BE2C (cell line): ENCODE data around the gene NUP210L.

ENCODE experiments used
- DNase-seq: peaks from one replicate; pipeline ENCODE4 v3.0.0-alpha.2; 2020
- H3K27me3 ChIP-seq: fragments of 250-450 bp; sonication (Bioruptor Pico); 2 replicates; pipeline ENCODE4 v1.5.1; 2020; ENCODE audit warnings: mild to moderate bottlenecking
- H3K36me3 ChIP-seq: fragments of 250-450 bp; sonication (Bioruptor Pico); 2 replicates; pipeline ENCODE4 v1.5.1; 2020; ENCODE audit warnings: mild to moderate bottlenecking
- H3K4me1 ChIP-seq: fragments of 250-450 bp; sonication (Bioruptor Pico); 2 replicates; pipeline ENCODE4 v1.5.1; 2020
- H3K4me3 ChIP-seq: 2 replicates; pipeline ENCODE4 v1.5.1; 2011; ENCODE audit warnings: low read depth, low read length
- H3K9me3 ChIP-seq: fragments of 250-450 bp; sonication (Bioruptor Pico); 2 replicates; pipeline ENCODE4 v1.5.1; 2020
- TF ChIP-seq, protein P1 (sequence below): IDR thresholded peaks from 2 replicates; pipeline ENCODE4 v1.5.1; 2012; ENCODE audit warnings: mild to moderate bottlenecking, low read depth, low read length

Gene NUP210L

DNA sequence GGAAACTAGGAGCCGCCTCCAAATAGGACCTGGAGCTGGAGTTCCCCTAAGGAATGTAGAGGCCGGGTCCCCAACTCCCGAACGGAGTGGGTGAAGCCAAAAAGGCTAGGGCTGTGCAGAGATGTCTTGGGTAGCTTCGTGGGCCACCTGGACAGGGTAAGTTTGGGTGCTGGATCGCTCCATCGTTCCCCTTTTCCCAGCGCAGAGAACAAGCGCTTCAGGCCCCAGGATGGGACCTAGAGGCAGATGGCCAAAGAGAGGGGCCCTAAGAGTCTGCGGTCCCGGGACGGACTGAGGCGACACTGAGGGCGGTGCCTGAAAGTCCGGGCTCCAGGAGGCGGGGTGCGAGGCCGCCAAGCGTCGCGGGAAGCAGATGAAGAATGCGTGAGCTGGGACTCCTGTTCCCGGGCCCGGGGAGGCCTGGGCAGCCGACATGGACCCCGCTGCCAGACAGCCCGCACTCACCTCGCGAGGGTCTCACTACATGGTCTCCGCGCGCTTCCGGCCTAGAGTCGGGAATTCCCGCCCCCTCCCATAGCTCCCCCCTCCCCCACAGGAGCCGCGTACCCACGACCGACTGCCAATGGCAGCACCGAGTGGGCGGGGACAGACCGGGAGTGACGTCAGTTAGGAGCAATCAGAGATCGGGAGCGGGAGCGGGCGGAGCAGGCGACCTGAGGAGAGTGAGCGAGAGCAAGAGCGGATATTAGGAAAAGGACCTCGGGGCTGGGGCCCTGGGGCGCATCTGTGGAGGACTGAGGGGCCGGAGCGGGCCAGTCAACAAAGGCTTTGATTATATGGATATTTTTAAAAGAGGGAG lies 191.6 kb downstream of the NUP210L start, which contains the start of gene SLC39A1:
SLC39A1 (minus strand) TSS at position 508 of the 820 bp plus-strand sequence. CDS start 822 bp downstream, outside the sequence.
- TF ChIP-seq, protein P1, sequence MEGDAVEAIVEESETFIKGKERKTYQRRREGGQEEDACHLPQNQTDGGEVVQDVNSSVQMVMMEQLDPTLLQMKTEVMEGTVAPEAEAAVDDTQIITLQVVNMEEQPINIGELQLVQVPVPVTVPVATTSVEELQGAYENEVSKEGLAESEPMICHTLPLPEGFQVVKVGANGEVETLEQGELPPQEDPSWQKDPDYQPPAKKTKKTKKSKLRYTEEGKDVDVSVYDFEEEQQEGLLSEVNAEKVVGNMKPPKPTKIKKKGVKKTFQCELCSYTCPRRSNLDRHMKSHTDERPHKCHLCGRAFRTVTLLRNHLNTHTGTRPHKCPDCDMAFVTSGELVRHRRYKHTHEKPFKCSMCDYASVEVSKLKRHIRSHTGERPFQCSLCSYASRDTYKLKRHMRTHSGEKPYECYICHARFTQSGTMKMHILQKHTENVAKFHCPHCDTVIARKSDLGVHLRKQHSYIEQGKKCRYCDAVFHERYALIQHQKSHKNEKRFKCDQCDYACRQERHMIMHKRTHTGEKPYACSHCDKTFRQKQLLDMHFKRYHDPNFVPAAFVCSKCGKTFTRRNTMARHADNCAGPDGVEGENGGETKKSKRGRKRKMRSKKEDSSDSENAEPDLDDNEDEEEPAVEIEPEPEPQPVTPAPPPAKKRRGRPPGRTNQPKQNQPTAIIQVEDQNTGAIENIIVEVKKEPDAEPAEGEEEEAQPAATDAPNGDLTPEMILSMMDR: no peak
- Histone ChIP-seq H3K9me3 (no peaks in the 10 kb centered on the region), H3K36me3 (peaks cover 3% of the 10 kb centered on the region), H3K4me3 (peak within 1 kb of the TSS; percentile 97), H3K4me1 (no peaks in the 10 kb centered on the region), H3K27me3 (no peaks in the 10 kb centered on the region)
- DNase-seq: peak; percentile 99

DNA sequence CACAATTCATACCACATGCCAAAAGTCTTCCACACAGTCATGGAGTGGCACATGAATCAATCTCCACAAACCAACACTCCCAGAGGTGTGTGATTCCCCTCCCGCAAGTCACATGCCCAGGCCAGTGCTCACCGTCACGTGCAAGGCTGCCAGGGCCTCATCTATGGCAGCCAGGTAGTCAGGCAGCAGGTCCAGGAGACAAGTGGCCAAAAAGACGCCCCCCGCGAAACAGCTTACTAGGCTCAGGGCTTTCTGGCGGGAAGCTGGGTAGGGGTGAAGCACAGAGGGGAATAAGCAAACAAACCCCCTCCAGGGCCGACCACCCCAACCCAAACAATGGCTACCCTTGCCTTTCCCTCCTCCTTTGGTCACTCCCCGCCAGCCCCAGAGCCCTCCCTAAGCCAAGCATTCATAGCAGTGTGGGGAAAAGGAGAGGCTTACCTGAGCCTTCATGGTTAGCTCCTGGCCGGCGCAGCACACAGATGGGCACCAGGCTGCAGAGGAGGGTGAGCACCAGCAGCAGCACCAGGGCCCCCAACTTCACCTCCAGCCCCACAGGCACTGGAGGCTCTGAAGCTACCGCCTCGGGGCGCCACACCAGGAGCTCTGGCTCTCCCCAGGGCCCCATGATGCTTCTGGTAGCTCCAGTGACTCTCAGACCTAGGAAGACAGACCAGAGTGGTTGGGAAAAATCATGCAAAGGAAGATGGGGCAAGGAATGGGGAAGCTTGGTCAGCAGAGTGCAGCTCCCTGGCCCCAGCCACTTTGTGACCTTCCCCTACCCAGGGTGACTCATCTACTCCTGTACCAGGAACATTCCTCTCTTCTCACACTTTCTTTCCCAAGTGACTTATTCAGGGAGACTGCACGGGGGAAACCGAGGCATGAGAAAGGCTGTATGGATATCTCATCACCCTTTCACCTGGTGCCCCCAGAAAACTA lies 192.5 kb downstream of the NUP210L start:
- no peaks in the 10 kb centered on the region for H3K4me1 ChIP-seq
- peak overlapping the region; percentile 97 for H3K4me3 ChIP-seq
- H3K9me3 ChIP-seq: no peaks in the 10 kb centered on the region
- no peaks in the 10 kb centered on the region for H3K27me3 ChIP-seq
- H3K36me3 ChIP-seq: peaks cover 3% of the 10 kb centered on the region
- DNase-seq: no peak
- TF ChIP-seq, protein P1: no peak

DNA sequence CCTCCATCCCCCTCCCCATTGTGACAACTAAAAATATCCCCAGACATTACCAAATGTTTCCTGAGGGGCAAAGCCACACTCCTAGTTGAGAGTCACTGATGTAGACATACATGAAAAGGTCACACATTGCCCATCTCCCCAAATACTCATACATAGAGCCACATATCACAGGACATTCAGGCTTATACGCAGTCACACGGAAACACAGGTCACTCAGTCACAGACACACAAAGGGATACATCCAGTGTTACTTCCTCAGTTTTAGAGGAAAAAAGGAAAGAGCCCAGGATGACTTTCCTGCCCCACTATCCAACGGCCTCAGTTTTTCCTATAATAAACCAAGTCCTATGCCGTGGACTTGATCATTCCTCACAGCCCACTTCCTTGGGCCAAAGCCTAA lies 193.5 kb downstream of the NUP210L start:
- no peak for DNase-seq
- H3K27me3 ChIP-seq: no peaks in the 10 kb centered on the region
- no peaks in the 10 kb centered on the region for H3K9me3 ChIP-seq
- peak overlapping the region; percentile 97 for H3K4me3 ChIP-seq
- peaks cover 3% of the 10 kb centered on the region for H3K36me3 ChIP-seq
- TF ChIP-seq, protein P1: no peak
- peaks cover 3% of the 10 kb centered on the region for H3K4me1 ChIP-seq

DNA sequence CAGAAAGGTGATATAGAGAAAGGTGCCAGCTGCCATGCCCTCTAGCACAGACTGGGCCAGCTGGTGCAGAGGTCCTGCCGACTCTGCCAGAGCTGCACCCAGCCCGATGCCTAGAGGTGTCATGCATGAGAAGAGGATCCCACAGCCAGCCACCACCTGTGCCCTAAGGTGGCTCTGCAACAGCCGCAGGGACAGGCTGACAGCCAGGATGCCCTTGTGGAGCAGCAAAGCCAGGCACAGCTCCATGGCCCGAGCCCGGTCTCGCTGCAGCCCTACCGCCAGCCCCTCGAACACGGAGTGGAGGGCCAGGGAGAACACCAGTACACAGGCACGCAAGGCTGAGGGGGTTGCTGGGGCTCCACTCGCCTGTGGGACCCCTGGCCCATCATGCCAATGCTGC lies 194.7 kb downstream of the NUP210L start:
- no peaks in the 10 kb centered on the region for H3K9me3 ChIP-seq
- H3K4me3 ChIP-seq: no peak overlapping the region
- DNase-seq: no peak
- no peaks in the 10 kb centered on the region for H3K27me3 ChIP-seq
- H3K36me3 ChIP-seq: peaks cover 3% of the 10 kb centered on the region
- TF ChIP-seq, protein P1: no peak
- H3K4me1 ChIP-seq: peaks cover 8% of the 10 kb centered on the region

DNA sequence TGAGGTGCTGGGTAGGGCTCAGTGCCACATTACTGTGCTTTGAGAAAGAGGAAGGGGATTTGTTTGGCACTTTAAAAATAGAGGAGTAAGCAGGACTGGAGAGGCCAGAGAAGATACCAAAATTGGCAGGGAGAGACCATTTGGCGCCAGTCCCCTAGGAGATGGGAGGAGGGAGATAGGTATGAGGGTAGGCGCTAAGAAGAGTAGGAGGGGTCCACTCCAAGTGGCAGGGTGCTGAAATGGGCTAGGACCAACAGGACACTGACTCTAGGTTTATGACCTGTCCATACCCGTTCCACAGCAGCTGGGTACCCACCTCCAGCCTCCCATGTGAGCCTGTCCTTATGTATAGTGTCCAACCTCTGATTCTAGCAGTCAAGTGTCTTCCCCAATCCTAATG lies 195.4 kb downstream of the NUP210L start:
- Histone ChIP-seq H3K36me3 (peaks cover 3% of the 10 kb centered on the region), H3K9me3 (no peaks in the 10 kb centered on the region), H3K4me1 (peaks cover 8% of the 10 kb centered on the region), H3K4me3 (no peak overlapping the region), H3K27me3 (no peaks in the 10 kb centered on the region)
- DNase-seq: no peak
- TF ChIP-seq, protein P1: no peak
